AG09309 (cell line): Measurements from ENCODE around the gene ADSS2.
"Not testable (repeated sequence)": the region's sequence is repeated elsewhere in the genome, so short reads cannot be mapped to it uniquely, and the experiment has no call there.

Experiments
- DNase-seq: peaks from one replicate; pipeline ENCODE4 v3.0.0-alpha.2; 2010; ENCODE audit warnings: low read depth
- H3K4me3 ChIP-seq: 2 replicates; pipeline ENCODE4 v1.5.1; 2011; ENCODE audit warnings: mild to moderate bottlenecking, low read depth, low read length, moderate library complexity; ENCODE audit not compliant: control insufficient read depth
- TF ChIP-seq, protein P1 (sequence below): IDR thresholded peaks from 2 replicates; pipeline ENCODE4 v1.5.1; 2011; ENCODE audit warnings: mild to moderate bottlenecking, low read depth, low read length, inconsistent platforms; ENCODE audit not compliant: insufficient read depth, control insufficient read depth; ENCODE audit errors: missing control alignments

ADSS2 gene

GRCh38 chr1:244451539-244451950, at the start of gene ADSS2:
TSS of gene ADSS2 (minus strand) at chr1:244451909. CDS start at chr1:244451817, 92 bp downstream.
- DNase-seq = no peak
- H3K4me3 ChIP-seq = peak within 1 kb of the TSS; percentile 93
- TF ChIP-seq, protein P1, sequence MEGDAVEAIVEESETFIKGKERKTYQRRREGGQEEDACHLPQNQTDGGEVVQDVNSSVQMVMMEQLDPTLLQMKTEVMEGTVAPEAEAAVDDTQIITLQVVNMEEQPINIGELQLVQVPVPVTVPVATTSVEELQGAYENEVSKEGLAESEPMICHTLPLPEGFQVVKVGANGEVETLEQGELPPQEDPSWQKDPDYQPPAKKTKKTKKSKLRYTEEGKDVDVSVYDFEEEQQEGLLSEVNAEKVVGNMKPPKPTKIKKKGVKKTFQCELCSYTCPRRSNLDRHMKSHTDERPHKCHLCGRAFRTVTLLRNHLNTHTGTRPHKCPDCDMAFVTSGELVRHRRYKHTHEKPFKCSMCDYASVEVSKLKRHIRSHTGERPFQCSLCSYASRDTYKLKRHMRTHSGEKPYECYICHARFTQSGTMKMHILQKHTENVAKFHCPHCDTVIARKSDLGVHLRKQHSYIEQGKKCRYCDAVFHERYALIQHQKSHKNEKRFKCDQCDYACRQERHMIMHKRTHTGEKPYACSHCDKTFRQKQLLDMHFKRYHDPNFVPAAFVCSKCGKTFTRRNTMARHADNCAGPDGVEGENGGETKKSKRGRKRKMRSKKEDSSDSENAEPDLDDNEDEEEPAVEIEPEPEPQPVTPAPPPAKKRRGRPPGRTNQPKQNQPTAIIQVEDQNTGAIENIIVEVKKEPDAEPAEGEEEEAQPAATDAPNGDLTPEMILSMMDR = no peak

GRCh38 chr1:244500515-244500914, 48.8 kb upstream of the ADSS2 start:
- DNase-seq, H3K4me3 ChIP-seq: not testable (repeated sequence)

DNA sequence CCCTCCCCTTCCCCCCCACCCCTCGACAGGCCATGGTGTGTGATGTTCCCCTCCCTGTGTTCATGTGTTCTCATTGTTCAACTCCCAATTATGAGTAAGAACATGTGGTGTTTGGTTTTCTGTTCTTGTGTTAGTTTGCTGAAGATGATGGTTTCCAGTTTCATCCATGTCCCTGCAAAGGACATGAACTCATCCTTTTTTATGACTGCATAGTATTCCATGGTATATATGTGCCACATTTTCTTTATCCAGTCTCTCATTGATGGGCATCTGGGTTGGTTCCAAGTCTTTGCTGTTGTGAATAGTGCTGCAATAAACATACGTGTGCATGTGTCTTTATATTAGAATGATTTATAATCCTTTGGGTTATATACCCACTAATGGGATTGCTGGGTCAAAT, 47.8 kb upstream of the ADSS2 start:
- DNase-seq, H3K4me3 ChIP-seq: not testable (repeated sequence)

- TF ChIP-seq, protein P1 = no peak
- no peak for DNase-seq
Measured at GRCh38 chr1:244497805-244498204, 46.1 kb upstream of the ADSS2 start.

DNA sequence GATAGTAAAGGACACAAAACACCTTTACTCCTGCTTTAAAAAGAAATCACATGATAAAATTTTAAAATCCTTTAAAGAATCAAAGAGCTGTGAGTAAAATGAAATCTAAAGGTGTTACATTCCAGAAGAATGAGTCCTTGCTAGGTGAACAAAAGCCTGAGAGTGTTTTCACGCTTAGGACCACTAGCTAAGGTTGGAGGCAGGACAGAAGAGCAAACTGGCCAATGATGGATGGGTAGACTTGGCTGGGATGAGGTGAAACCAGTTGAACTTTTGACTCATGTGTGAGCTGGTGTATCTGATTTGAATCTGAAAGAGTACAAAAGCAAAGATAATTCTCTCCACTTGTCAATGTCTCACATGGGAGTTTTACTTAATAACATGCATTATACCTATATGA, 44.5 kb upstream of the ADSS2 start:
- no peak for DNase-seq
- TF ChIP-seq, protein P1 = no peak
- no peak overlapping the region for H3K4me3 ChIP-seq

More at GRCh38 chr1:244497805-244498204, 46.1 kb upstream of the ADSS2 start:
- H3K4me3 ChIP-seq = no peak overlapping the region

GRCh38 chr1:244494653-244495052, 42.9 kb upstream of the ADSS2 start:
- TF ChIP-seq, protein P1 = no peak
- no peak for DNase-seq

GRCh38 chr1:244484971-244485370, 33.3 kb upstream of the ADSS2 start:
- not testable (repeated sequence) for DNase-seq, H3K4me3 ChIP-seq

More at GRCh38 chr1:244494653-244495052, 42.9 kb upstream of the ADSS2 start:
- no peak overlapping the region for H3K4me3 ChIP-seq

- H3K4me3 ChIP-seq = no peak overlapping the region
- TF ChIP-seq, protein P1 = no peak
- DNase-seq = no peak
Measured at GRCh38 chr1:244473059-244473605, 21.4 kb upstream of the ADSS2 start.
